T-cell (primary cell): ENCODE data around the gene MIPEP. TPM values are rescaled to one million over a fixed set of nuclear protein-coding genes. Genes with fewer than 3 reads are reported as not detected.

ENCODE experiments used
- ATAC-seq, 4 experiments: fragments of 200-7000 bp in 3 of 4; fragments of 150-1000 bp in 1 of 4; cut with Tn5 transposase; replicated peaks in 1 of 4; 1 replicate in 3 of 4; 2 replicates in 1 of 4; pipeline ENCODE4 v1.10.0; 2021; ENCODE audit warnings: moderate library complexity in 3 of 4, mild to moderate bottlenecking in 2 of 4, moderate number of reproducible peaks in 1 of 4
- CTCF ChIA-PET, 2 donors: fragments of 300-600 bp; sonication (Branson Sonifier 250); formaldehyde crosslinking; loops; one replicate each; lab custom pipeline; 2022; ENCODE audit warnings: antibody characterized with exemption in 2 of 2; lab: Charles Lee
- POLR2A ChIA-PET, 2 donors: fragments of 300-600 bp; sonication (Branson Sonifier 250); formaldehyde crosslinking; loops; one replicate each; lab custom pipeline; 2022; ENCODE audit warnings: antibody characterized with exemption in 2 of 2; lab: Charles Lee
- DNase-seq, 35 experiments: peaks; one replicate each; pipeline versions ENCODE4 v3.0.0 to v3.0.0-alpha.2; 2013 to 2023
- H3K27ac ChIP-seq: one replicate; pipeline ENCODE4 v1.5.1; 2013; ENCODE audit warnings: low read length
- H3K27me3 ChIP-seq, 2 experiments: replicated peaks in 1 of 2; 1 replicate in 1 of 2; 2 replicates in 1 of 2; pipeline versions ENCODE4 v1.6.1 to v1.7.0; 2013; ENCODE audit warnings: low read length in 1 of 2, mixed read lengths in 1 of 2; ENCODE audit not compliant: control insufficient read depth in 2 of 2, insufficient read depth in 2 of 2; ENCODE audit errors: extremely low read depth in 1 of 2
- H3K36me3 ChIP-seq, 2 donors: 1 replicate in 1 of 2; 2 replicates in 1 of 2; pipeline versions ENCODE4 v1.6.1 to v1.7.0; 2013; ENCODE audit warnings: low read length in 1 of 2; ENCODE audit not compliant: control insufficient read depth in 2 of 2, insufficient read depth in 1 of 2; ENCODE audit errors: extremely low read depth in 1 of 2
- H3K4me1 ChIP-seq, 2 experiments: 1 replicate in 1 of 2; 2 replicates in 1 of 2; pipeline versions ENCODE4 v1.6.1 to v1.7.0; 2013; ENCODE audit warnings: low read length in 2 of 2, mixed read lengths in 1 of 2; ENCODE audit not compliant: insufficient read depth in 2 of 2, control insufficient read depth in 1 of 2; ENCODE audit errors: extremely low read depth in 1 of 2
- H3K4me3 ChIP-seq, 2 donors: 1 replicate in 1 of 2; 2 replicates in 1 of 2; pipeline versions ENCODE4 v1.5.1 to v1.7.0; 2013; ENCODE audit warnings: mild to moderate bottlenecking in 2 of 2, low read length in 1 of 2, moderate library complexity in 1 of 2; ENCODE audit not compliant: control insufficient read depth in 1 of 2; ENCODE audit errors: extremely low read depth in 1 of 2
- H3K9me3 ChIP-seq: 2 replicates; pipeline ENCODE4 v1.7.0; 2013
- H3K27ac Mint-ChIP-seq, 2 donors: one replicate each; pipeline ENCODE4 v1.8.0; 2020 to 2021; ENCODE audit warnings: mild to moderate bottlenecking in 2 of 2, mixed read lengths in 2 of 2
- H3K27me3 Mint-ChIP-seq, 2 donors: one replicate each; pipeline ENCODE4 v1.8.0; 2021 to 2022; ENCODE audit warnings: mixed read lengths in 2 of 2
- H3K36me3 Mint-ChIP-seq: one replicate; pipeline ENCODE4 v1.8.0; 2021; ENCODE audit warnings: mixed read lengths
- H3K4me1 Mint-ChIP-seq, 3 donors: one replicate each; pipeline ENCODE4 v1.8.0; 2020 to 2022; ENCODE audit warnings: mixed read lengths in 3 of 3, mild to moderate bottlenecking in 1 of 3
- H3K4me3 Mint-ChIP-seq, 3 donors: one replicate each; pipeline ENCODE4 v1.8.0; 2020 to 2022; ENCODE audit warnings: mild to moderate bottlenecking in 3 of 3, mixed read lengths in 3 of 3, moderate library complexity in 3 of 3
- H3K9me3 Mint-ChIP-seq, 3 donors: one replicate each; pipeline ENCODE4 v1.8.0; 2020 to 2022; ENCODE audit warnings: mixed read lengths in 3 of 3
- WGBS: methylation state at CpG from one replicate; pipeline ENCODE4 v1.1.5; 2013; ENCODE audit warnings: missing lambda C conversion rate; ENCODE audit not compliant: insufficient coverage; 5-methylcytosine and 5-hydroxymethylcytosine counted together
- total RNA-seq, 35 experiments: library from RNA in 6 of 35; stranded (reverse) in 6 of 35; fragments of 120-200 nt in 1 of 35; gene quantifications; one replicate each; pipeline versions ENCODE4 v1.2.1 to v1.2.4 and lab custom pipeline; 2013 to 2026

MIPEP gene
- total RNA-seq, 5 donors from 2014 or later (not counting 1 experiment from before 2014, with no cell fraction given): 6.3 to 13.8 (median 12.3) TPM

GRCh38 chr13:23723471-23723870, 165.7 kb downstream of the MIPEP start:
- POLR2A ChIA-PET: no interaction called here
- no peak overlapping the region for H3K4me3 ChIP-seq
- Mint-ChIP-seq H3K36me3 (peaks cover 16% of the 10 kb centered on the region), H3K4me1 (peaks cover 11 to 12% (median 12%) of the 10 kb centered on the region in 3 donors), H3K9me3 (no peaks in the 10 kb centered on the region), H3K27me3 (no peaks in the 10 kb centered on the region), H3K27ac (no peak overlapping the region), H3K4me3 (no peak overlapping the region)
- DNase-seq (no peak), ATAC-seq (no peak)
- H3K36me3 ChIP-seq: no peaks in the 10 kb centered on the region
- CTCF ChIA-PET: no interaction called here
- WGBS: 17% methylated on average over 1 of the region's 1 CpG
- peaks cover 0 to 10% of the 10 kb centered on the region in 2 experiments for H3K4me1 ChIP-seq
- H3K27ac ChIP-seq: no peak overlapping the region
- H3K27me3 ChIP-seq: no peaks in the 10 kb centered on the region
- no peaks in the 10 kb centered on the region for H3K9me3 ChIP-seq

- DNase-seq (no peak), ATAC-seq (no peak)
- ChIA-PET CTCF (no interaction called here), POLR2A (no interaction called here)
- Mint-ChIP-seq H3K36me3 (peaks cover 14% of the 10 kb centered on the region), H3K4me1 (peaks cover 15 to 18% (median 16%) of the 10 kb centered on the region in 3 donors), H3K27me3 (no peaks in the 10 kb centered on the region), H3K4me3 (no peak overlapping the region), H3K27ac (no peak overlapping the region), H3K9me3 (no peaks in the 10 kb centered on the region)
- Histone ChIP-seq H3K4me3 (no peak overlapping the region), H3K9me3 (no peaks in the 10 kb centered on the region), H3K4me1 (peaks cover 0 to 14% of the 10 kb centered on the region in 2 experiments), H3K27ac (no peak overlapping the region), H3K27me3 (no peaks in the 10 kb centered on the region), H3K36me3 (no peaks in the 10 kb centered on the region)
- 93% methylated on average over 1 of the region's 6 CpGs for WGBS
Observed at GRCh38 chr13:23722726-23723453, 166.3 kb downstream of the MIPEP start.

GRCh38 chr13:23718996-23719395, 170.2 kb downstream of the MIPEP start:
- H3K36me3 ChIP-seq: no peaks in the 10 kb centered on the region
- Mint-ChIP-seq H3K9me3 (no peaks in the 10 kb centered on the region), H3K36me3 (peaks cover 4% of the 10 kb centered on the region), H3K27ac (peak overlapping the region; percentile 42 to 67), H3K4me3 (no peak overlapping the region), H3K4me1 (peaks cover 19 to 25% (median 23%) of the 10 kb centered on the region in 3 donors), H3K27me3 (no peaks in the 10 kb centered on the region)
- DNase-seq (peak in 1 of 35 experiments; percentile 9), ATAC-seq (peak in 3 of 4 experiments; percentile 36 to 50 (median 45))
- H3K27me3 ChIP-seq: peaks cover 0 to 10% of the 10 kb centered on the region in 2 experiments
- H3K27ac ChIP-seq: no peak overlapping the region
- H3K4me1 ChIP-seq: peaks cover 0 to 16% of the 10 kb centered on the region in 2 experiments
- WGBS: no CpG with 5 or more reads among the region's 2 CpGs
- ChIA-PET POLR2A (no interaction called here), CTCF (no interaction called here)
- H3K4me3 ChIP-seq: no peak overlapping the region
- H3K9me3 ChIP-seq: no peaks in the 10 kb centered on the region

DNA sequence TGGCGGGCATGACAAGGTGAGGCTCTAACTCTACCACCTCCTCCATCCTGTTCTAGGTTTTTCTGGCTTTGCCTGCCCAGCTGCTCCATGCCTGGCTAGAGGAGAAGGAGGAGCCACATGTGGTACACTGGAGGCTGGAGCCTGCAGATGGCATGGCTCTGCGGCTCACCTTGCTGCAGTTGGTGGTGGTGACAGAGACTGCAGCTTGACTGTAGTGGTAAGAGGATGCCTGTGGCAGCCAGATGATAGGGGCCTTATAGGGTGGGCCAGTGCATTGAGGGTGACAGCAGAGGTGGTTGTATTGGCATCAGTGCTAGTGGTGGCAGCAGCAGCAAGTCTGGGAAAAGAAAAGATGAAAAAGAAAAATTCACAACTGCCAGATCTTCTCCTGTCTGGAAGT, 172.8 kb downstream of the MIPEP start:
- Mint-ChIP-seq H3K36me3 (no peaks in the 10 kb centered on the region), H3K4me3 (no peak overlapping the region), H3K9me3 (peaks cover 0 to 7% (median 3%) of the 10 kb centered on the region in 3 donors), H3K27me3 (peaks cover 3 to 6% of the 10 kb centered on the region in 2 donors), H3K27ac (peak overlapping the region in 1 of 2 donors; percentile 7), H3K4me1 (peaks cover 19 to 25% (median 23%) of the 10 kb centered on the region in 3 donors)
- Histone ChIP-seq H3K4me1 (peaks cover 0 to 16% of the 10 kb centered on the region in 2 experiments), H3K27me3 (peaks cover 0 to 10% of the 10 kb centered on the region in 2 experiments), H3K36me3 (no peaks in the 10 kb centered on the region), H3K27ac (no peak overlapping the region), H3K4me3 (no peak overlapping the region), H3K9me3 (no peaks in the 10 kb centered on the region)
- ATAC-seq: no peak
- 80% methylated on average over 1 of the region's 2 CpGs for WGBS
- CTCF ChIA-PET: no interaction called here
- POLR2A ChIA-PET: no interaction called here
- no peak for DNase-seq

DNA sequence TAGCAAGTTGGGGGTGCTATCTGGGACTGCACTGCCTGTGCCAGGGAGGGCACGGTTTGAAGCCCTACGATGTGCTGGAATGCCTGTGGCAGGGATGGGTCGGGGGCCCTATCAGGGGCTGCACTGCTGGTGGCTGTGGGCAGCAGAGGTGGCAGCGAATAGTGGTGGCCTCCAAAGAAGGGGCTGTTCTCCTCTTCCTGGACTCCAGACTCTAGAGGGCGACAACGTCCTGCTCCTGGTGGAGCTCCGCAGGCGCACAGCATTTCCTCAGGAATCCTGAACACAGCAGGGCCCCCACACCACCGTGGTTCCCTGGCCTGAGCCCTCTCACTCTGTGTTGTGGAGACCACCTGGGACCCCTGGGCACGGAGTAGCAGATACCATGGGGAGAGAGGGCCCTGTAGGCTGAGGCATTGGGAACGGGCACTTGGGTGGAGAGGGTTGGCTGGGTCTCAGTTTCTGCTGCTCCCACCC, 173.4 kb downstream of the MIPEP start:
- CTCF ChIA-PET: no interaction called here
- H3K4me3 ChIP-seq: no peak overlapping the region
- Mint-ChIP-seq H3K27ac (no peak overlapping the region), H3K4me3 (no peak overlapping the region), H3K36me3 (no peaks in the 10 kb centered on the region), H3K4me1 (peaks cover 19 to 25% (median 23%) of the 10 kb centered on the region in 3 donors), H3K9me3 (peaks cover 0 to 7% (median 3%) of the 10 kb centered on the region in 3 donors), H3K27me3 (peaks cover 3 to 6% of the 10 kb centered on the region in 2 donors)
- DNase-seq (peak in 1 of 35 experiments; percentile 10), ATAC-seq (no peak)
- POLR2A ChIA-PET: no interaction called here
- H3K27me3 ChIP-seq: peaks cover 0 to 10% of the 10 kb centered on the region in 2 experiments
- peaks cover 0 to 16% of the 10 kb centered on the region in 2 experiments for H3K4me1 ChIP-seq
- H3K27ac ChIP-seq: no peak overlapping the region
- no peaks in the 10 kb centered on the region for H3K36me3 ChIP-seq
- WGBS: 86% methylated on average over 4 of the region's 11 CpGs
- no peaks in the 10 kb centered on the region for H3K9me3 ChIP-seq

DNA sequence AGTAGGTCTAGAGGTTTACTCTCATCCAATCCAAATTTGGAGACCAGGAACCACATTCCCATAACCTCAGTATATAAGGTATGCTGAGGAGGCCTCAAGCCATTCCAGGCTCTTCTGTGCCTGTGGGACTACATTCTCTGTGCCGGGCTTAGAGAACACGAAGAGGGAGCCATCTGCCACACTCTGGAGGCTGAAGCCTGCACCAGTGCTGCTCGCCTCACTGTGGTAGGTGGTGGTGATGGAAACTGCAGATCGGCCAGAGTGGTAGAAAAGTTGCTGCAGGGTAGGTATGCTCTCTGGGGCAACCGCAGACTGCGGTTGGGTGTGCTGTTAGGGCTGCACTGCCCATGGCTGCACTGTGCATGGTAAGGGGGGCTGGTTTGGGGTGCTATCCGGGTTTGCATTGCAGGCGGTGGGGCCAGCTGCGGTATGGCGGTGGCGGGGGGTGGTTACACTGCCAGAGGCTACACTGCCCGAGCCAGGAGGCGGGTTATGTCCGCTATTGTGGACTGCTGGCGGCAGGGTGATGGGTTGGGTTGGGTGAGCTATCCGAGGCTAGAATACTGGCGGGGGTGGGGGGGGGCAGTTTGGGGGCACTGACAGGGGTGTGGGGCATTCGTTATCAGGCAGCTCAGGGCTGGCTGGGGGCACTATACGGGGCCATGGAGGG, 174.0 kb downstream of the MIPEP start:
- 97% methylated on average over 9 of the region's 19 CpGs for WGBS
- Histone ChIP-seq H3K27me3 (peaks cover 0 to 10% of the 10 kb centered on the region in 2 experiments), H3K27ac (no peak overlapping the region), H3K4me3 (no peak overlapping the region), H3K4me1 (peaks cover 0 to 16% of the 10 kb centered on the region in 2 experiments), H3K9me3 (no peaks in the 10 kb centered on the region), H3K36me3 (no peaks in the 10 kb centered on the region)
- Mint-ChIP-seq H3K4me1 (peaks cover 19 to 25% (median 23%) of the 10 kb centered on the region in 3 donors), H3K27ac (no peak overlapping the region), H3K27me3 (peaks cover 3 to 6% of the 10 kb centered on the region in 2 donors), H3K4me3 (no peak overlapping the region), H3K36me3 (no peaks in the 10 kb centered on the region), H3K9me3 (peaks cover 0 to 7% (median 3%) of the 10 kb centered on the region in 3 donors)
- ATAC-seq (no peak), DNase-seq (no peak)
- ChIA-PET CTCF (no interaction called here), POLR2A (no interaction called here)
